Epidermal melanocyte (primary cell): Measurements from ENCODE around the gene ID3.

Source experiments
- DNase-seq: peaks from one replicate; pipeline ENCODE4 v3.0.0; 2011; ENCODE audit warnings: low spot score; ENCODE audit not compliant: insufficient read length

Gene ID3

GRCh38 chr1:23528250-23528978, 30.9 kb downstream of the ID3 start:
- peak; percentile 75 for DNase-seq

- DNase-seq, result no peak
Observed at GRCh38 chr1:23527900-23528249, 31.4 kb downstream of the ID3 start.

- DNase-seq, result no peak
Observed at GRCh38 chr1:23527366-23527765, 31.9 kb downstream of the ID3 start.

- DNase-seq, result no peak
Observed at GRCh38 chr1:23526329-23527041, 32.8 kb downstream of the ID3 start.

- no peak for DNase-seq
Observed at GRCh38 chr1:23525558-23526250, 33.6 kb downstream of the ID3 start.

GRCh38 chr1:23524716-23525401, 34.4 kb downstream of the ID3 start:
- no peak for DNase-seq

GRCh38 chr1:23524163-23524562, 35.1 kb downstream of the ID3 start:
- DNase-seq, result no peak

DNA sequence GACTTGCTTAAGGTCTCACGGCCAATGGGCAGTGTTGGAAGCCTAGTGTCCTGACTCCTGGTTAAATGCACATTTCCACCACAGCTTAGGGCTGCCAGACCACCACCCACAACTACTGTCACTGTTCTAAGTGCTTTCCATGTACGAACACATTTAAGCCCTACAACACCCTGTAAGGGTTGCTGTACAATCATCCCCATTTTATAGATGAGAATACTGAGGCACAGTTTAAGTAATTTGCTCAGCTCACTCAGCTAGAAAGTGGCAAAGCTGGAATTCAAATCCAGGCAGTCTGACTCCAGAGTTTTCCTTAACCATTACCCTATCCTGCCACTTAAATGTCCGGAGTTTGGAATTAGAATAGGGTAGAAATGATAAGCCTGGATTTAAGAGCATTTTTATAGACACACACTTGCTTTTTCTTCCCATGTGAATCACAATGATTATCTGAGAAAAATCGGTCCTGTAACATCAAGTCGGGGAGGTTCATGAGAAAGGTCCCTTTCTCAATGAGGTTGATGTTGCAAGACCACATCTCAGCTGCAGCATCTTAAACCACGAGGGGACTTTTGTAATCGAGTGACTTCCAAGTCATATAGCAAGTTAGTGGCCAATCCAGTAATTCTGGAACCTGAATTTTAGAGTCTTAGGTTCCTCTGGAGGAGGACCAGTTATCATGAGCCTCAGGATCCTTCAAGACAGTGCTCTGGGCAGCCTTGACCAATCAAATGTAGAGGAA, 36.9 kb downstream of the ID3 start:
- no peak for DNase-seq

- no peak for DNase-seq
Observed at GRCh38 chr1:23521588-23521987, 37.7 kb downstream of the ID3 start.

- no peak for DNase-seq
Observed at GRCh38 chr1:23517581-23517980, 41.7 kb downstream of the ID3 start.

- no peak for DNase-seq
Observed at GRCh38 chr1:23515905-23516304, 43.4 kb downstream of the ID3 start.

DNA sequence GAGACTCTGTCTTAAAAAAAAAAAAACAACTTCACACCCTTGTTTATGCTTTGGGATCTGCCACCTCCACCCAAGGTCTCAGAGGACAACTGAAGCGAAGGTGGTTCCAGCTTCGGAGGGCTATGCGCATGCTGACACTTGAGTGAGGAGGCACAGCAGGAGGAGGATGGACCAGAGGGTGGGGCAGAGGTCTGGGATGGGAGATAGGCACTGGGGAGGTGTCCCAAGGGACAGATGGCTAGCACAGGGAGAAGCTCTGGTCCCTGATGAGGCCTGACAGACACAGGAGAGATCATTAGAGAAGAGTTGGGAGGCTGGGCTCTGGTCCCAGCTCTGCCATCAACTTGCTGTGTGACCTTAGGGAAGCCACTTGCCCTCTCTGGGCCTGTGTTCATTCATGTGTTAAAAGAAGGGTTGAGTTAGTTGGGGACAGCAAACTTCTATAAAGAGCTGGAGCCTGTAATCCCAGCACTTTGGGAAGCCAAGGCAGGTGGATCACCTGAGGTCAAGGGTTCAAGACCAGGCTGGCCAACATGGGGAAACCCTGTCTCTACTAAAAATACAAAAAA, 45.1 kb downstream of the ID3 start:
- no peak for DNase-seq

GRCh38 chr1:23509896-23510295, 49.4 kb downstream of the ID3 start:
- DNase-seq, result no peak
